ENCODE measurements around the gene ABHD12. TPM values are rescaled to one million over a fixed set of nuclear protein-coding genes. Genes with fewer than 3 reads are reported as not detected.

ABHD12 gene
- total RNA-seq, 2 donors from 2014 or later: 54.2 to 60.6 TPM

GRCh38 chr20:25376236-25376635 is 14.4 kb downstream of the ABHD12 start:
- intact Hi-C loops (cut with DNase I): no loop called here
- Histone ChIP-seq H3K4me3 (no peak overlapping the region), H3K27ac (no peak overlapping the region), H3K9ac (ENCODE audit: low read depth in 2 of 2, low read length in 2 of 2) (no peak overlapping the region), H3K9me3 (no peaks in the 10 kb centered on the region), H3K27me3 (no peaks in the 10 kb centered on the region), H3K4me1 (no peaks in the 10 kb centered on the region), H3K36me3 (no peaks in the 10 kb centered on the region)
- no peak for TF ChIP-seq CTCF (IDR thresholded peaks at IDR 0.05)
- no peak for DNase-seq

- Histone ChIP-seq H3K9ac (ENCODE audit: low read depth in 2 of 2, low read length in 2 of 2) (no peak overlapping the region), H3K27me3 (no peaks in the 10 kb centered on the region), H3K27ac (no peak overlapping the region), H3K36me3 (no peaks in the 10 kb centered on the region), H3K4me3 (no peak overlapping the region), H3K9me3 (no peaks in the 10 kb centered on the region), H3K4me1 (no peaks in the 10 kb centered on the region)
- no peak for DNase-seq
- no peak for TF ChIP-seq CTCF (IDR thresholded peaks at IDR 0.05)
- intact Hi-C loops (cut with DNase I): no loop called here
Observed at GRCh38 chr20:25374842-25375241, 15.8 kb downstream of the ABHD12 start.

GRCh38 chr20:25372584-25373336 is 17.9 kb downstream of the ABHD12 start:
- no peaks in the 10 kb centered on the region for H3K27me3 ChIP-seq
- no peaks in the 10 kb centered on the region for H3K36me3 ChIP-seq
- DNase-seq: no peak
- TF ChIP-seq CTCF (IDR thresholded peaks at IDR 0.05): no peak
- intact Hi-C loops (cut with DNase I): no loop called here
- H3K9ac ChIP-seq (ENCODE audit: low read depth in 2 of 2, low read length in 2 of 2): no peak overlapping the region
- no peaks in the 10 kb centered on the region for H3K4me1 ChIP-seq
- no peak overlapping the region for H3K4me3 ChIP-seq
- no peak overlapping the region for H3K27ac ChIP-seq
- H3K9me3 ChIP-seq: no peaks in the 10 kb centered on the region

- Histone ChIP-seq H3K4me1 (no peaks in the 10 kb centered on the region), H3K27me3 (no peaks in the 10 kb centered on the region), H3K4me3 (no peak overlapping the region), H3K9me3 (no peaks in the 10 kb centered on the region), H3K9ac (ENCODE audit: low read depth in 2 of 2, low read length in 2 of 2) (no peak overlapping the region), H3K27ac (no peak overlapping the region), H3K36me3 (no peaks in the 10 kb centered on the region)
- no peak for DNase-seq
- intact Hi-C loops (cut with DNase I): no loop called here
- TF ChIP-seq CTCF (IDR thresholded peaks at IDR 0.05): no peak
Observed at GRCh38 chr20:25369971-25370370, 20.7 kb downstream of the ABHD12 start.

GRCh38 chr20:25369529-25369928 is 21.1 kb downstream of the ABHD12 start:
- Histone ChIP-seq H3K9ac (ENCODE audit: low read depth in 2 of 2, low read length in 2 of 2) (no peak overlapping the region), H3K9me3 (no peaks in the 10 kb centered on the region), H3K4me3 (no peak overlapping the region), H3K36me3 (no peaks in the 10 kb centered on the region), H3K27ac (no peak overlapping the region), H3K27me3 (no peaks in the 10 kb centered on the region), H3K4me1 (no peaks in the 10 kb centered on the region)
- TF ChIP-seq CTCF (IDR thresholded peaks at IDR 0.05): no peak
- intact Hi-C loops (cut with DNase I): no loop called here
- no peak for DNase-seq
